GM18507 (cell line): ENCODE measurements around the gene ADIG.
"Not testable (repeated sequence)": the region's sequence is repeated elsewhere in the genome, so short reads cannot be mapped to it uniquely, and the experiment has no call there.

Experiments used
- DNase-seq: peaks from one replicate; pipeline ENCODE4 v3.0.0; 2011; ENCODE audit warnings: low read depth; ENCODE audit not compliant: insufficient read length; ENCODE audit errors: extremely low spot score
- FAIRE-seq: peaks from 2 replicates; lab custom pipeline; 2011; peaks lifted over from hg19 to GRCh38; lab: Jason Lieb, UNC

ADIG gene

GRCh38 chr20:38566036-38566598 lies 14.9 kb upstream of the ADIG start:
- FAIRE-seq (no peak), DNase-seq (no peak)

- FAIRE-seq = no peak
- DNase-seq = no peak
These were observed 11.1 kb upstream of the ADIG start for GRCh38 chr20:38569747-38570525.

GRCh38 chr20:38573413-38573812 lies 7.6 kb upstream of the ADIG start:
- no peak for DNase-seq
- FAIRE-seq = no peak

- no peak for DNase-seq
- FAIRE-seq = no peak
These were observed 1.6 kb upstream of the ADIG start for GRCh38 chr20:38579219-38579910.

GRCh38 chr20:38579921-38580320 lies 1.1 kb upstream of the ADIG start:
- no peak for FAIRE-seq
- DNase-seq = no peak

- no peak for DNase-seq
- no peak for FAIRE-seq
These were observed 897 bp downstream of the ADIG start for GRCh38 chr20:38581830-38582358.

- no peak for DNase-seq
- no peak for FAIRE-seq
These were observed 2.3 kb downstream of the ADIG start for GRCh38 chr20:38583306-38583705.

GRCh38 chr20:38584099-38584763 lies 3.2 kb downstream of the ADIG start:
- DNase-seq (no peak), FAIRE-seq (no peak)

- FAIRE-seq (no peak), DNase-seq (no peak)
These were observed 4.6 kb downstream of the ADIG start for GRCh38 chr20:38585404-38586180.

GRCh38 chr20:38586181-38586525 lies 5.2 kb downstream of the ADIG start:
- FAIRE-seq (no peak), DNase-seq (no peak)

GRCh38 chr20:38588303-38588702 lies 7.3 kb downstream of the ADIG start:
- FAIRE-seq (no peak), DNase-seq (no peak)

- FAIRE-seq (no peak), DNase-seq (no peak)
These were observed 8.4 kb downstream of the ADIG start for GRCh38 chr20:38589351-38589750.

GRCh38 chr20:38589967-38590675 lies 9.1 kb downstream of the ADIG start:
- DNase-seq (no peak), FAIRE-seq (no peak)

GRCh38 chr20:38590676-38591473 lies 9.9 kb downstream of the ADIG start:
- DNase-seq (no peak), FAIRE-seq (no peak)

GRCh38 chr20:38591474-38592410 lies 10.7 kb downstream of the ADIG start:
- DNase-seq (no peak), FAIRE-seq (no peak)

- FAIRE-seq, DNase-seq: not testable (repeated sequence)
These were observed 11.4 kb downstream of the ADIG start for GRCh38 chr20:38592411-38592790.

- DNase-seq, FAIRE-seq: not testable (repeated sequence)
These were observed 13.3 kb downstream of the ADIG start for GRCh38 chr20:38594281-38594680.
